Testis (tissue), 3 donors: ENCODE results near the gene TMED1. TPM values are rescaled to one million over a fixed set of nuclear protein-coding genes. Genes with fewer than 3 reads are reported as not detected.
"Not testable (repeated sequence)": the region's sequence is repeated elsewhere in the genome, so short reads cannot be mapped to it uniquely, and the experiment has no call there.

Source experiments
- DNase-seq: peaks from one replicate; pipeline ENCODE4 v3.0.0-alpha.2; 2019
- H3K27ac ChIP-seq, 2 donors: fragments of 200-600 bp; sonication (generic); one replicate each; pipeline ENCODE4 v1.5.1; 2019
- H3K27me3 ChIP-seq: fragments of 200-600 bp; sonication (generic); one replicate; pipeline ENCODE4 v1.5.1; 2019
- H3K36me3 ChIP-seq: fragments of 200-600 bp; sonication (generic); one replicate; pipeline ENCODE4 v1.5.1; 2017; ENCODE audit warnings: low read depth; ENCODE audit errors: missing control alignments
- H3K4me1 ChIP-seq: fragments of 200-600 bp; sonication (generic); one replicate; pipeline ENCODE4 v1.5.1; 2019
- H3K4me3 ChIP-seq, 2 donors: fragments of 200-600 bp; sonication (generic); one replicate each; pipeline ENCODE4 v1.5.1; 2017 to 2019
- H3K9me3 ChIP-seq: fragments of 200-600 bp; sonication (generic); one replicate; pipeline ENCODE4 v1.5.1; 2017
- CTCF ChIP-seq, 3 experiments: fragments of 450-650 bp in 2 of 3; fragments of 200-600 bp in 1 of 3; sonication (generic) in 1 of 3; IDR thresholded peaks; one replicate each; pipeline ENCODE4 v1.5.1; 2016 to 2019; ENCODE audit warnings: antibody characterized with exemption in 3 of 3, mild to moderate bottlenecking in 2 of 3, moderate library complexity in 1 of 3
- POLR2A ChIP-seq: fragments of 450-650 bp; IDR thresholded peaks from one replicate; pipeline ENCODE4 v1.6.1; 2017; ENCODE audit warnings: antibody characterized with exemption, mild to moderate bottlenecking, moderate library complexity
- WGBS, 2 donors: methylation state at CpG; one replicate each; pipeline ENCODE4 v1.1.5; 2018; 5-methylcytosine and 5-hydroxymethylcytosine counted together
- intact Hi-C: fragments of 100-400 bp; cut with DNase I; formaldehyde crosslinking; loops from one replicate; pipeline ENCODE4 v1.15.1; 2023; ENCODE audit warnings: low total_unique reads
- polyA plus RNA-seq: library from polyadenylated mRNA; stranded (reverse); fragments of 350-450 nt; fragmentation: Illumina TruSeq; extraction: RNeasy Lipid Tissue Mini Kit (QIAGEN cat#74804); gene quantifications from one replicate; pipeline ENCODE4 v1.2.3, GENCODE V29; 2014; ENCODE audit warnings: low read depth, low replicate concordance; ENCODE audit not compliant: insufficient read depth
- total RNA-seq, 2 donors: library from RNA; depleted of rRNA; stranded (reverse); fragments of >200 nt; gene quantifications; one replicate each; pipeline ENCODE4 v1.2.3, GENCODE V29; 2016

Gene TMED1
- total and polyA plus RNA-seq, 3 donors from 2014 or later = 30.2 to 59.3 (median 34.0) TPM

DNA sequence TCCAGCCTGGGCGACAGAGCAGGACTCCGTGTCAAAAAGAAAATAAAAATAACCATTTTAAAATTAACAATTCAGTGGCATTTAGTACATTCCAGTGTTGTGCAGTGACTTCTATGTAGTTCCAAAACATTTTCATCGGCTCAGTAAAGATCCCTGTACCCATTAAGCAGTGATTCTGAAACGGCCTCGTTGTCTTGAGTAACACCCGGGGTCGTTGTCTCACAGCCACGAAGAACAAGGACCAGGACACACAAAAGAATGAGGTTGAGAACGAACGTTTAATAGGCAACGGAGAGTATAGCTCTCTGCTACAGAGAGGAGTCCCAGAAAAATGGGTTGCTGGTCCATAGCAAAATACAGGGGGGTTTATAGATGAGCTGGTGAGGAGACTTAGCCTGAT lies 2.4 kb upstream of the TMED1 start:
- no peak overlapping the region for H3K4me3 ChIP-seq
- no peaks in the 10 kb centered on the region for H3K9me3 ChIP-seq
- no peak overlapping the region for H3K27ac ChIP-seq
- intact Hi-C loops = no loop called here
- H3K27me3 ChIP-seq = no peaks in the 10 kb centered on the region
- DNase-seq = no peak
- peaks cover 7% of the 10 kb centered on the region for H3K4me1 ChIP-seq
- no peak for TF ChIP-seq POLR2A
- no peak for TF ChIP-seq CTCF (IDR thresholded peaks at IDR 0.05)
- WGBS, 2 donors = 54 to 75% methylated on average over 11 of the region's 11 CpGs
- no peaks in the 10 kb centered on the region for H3K36me3 ChIP-seq

GRCh38 chr19:10837649-10838048 lies 1.6 kb upstream of the TMED1 start:
- DNase-seq, H3K27ac ChIP-seq, H3K4me3 ChIP-seq, H3K4me1 ChIP-seq, H3K27me3 ChIP-seq, H3K36me3 ChIP-seq, intact Hi-C loops, H3K9me3 ChIP-seq: not testable (repeated sequence)
- 68 to 76% methylated on average over 7 of the region's 7 CpGs for WGBS, 2 donors

- peak overlapping the region; percentile 69 to 74 for H3K4me3 ChIP-seq
- TF ChIP-seq CTCF (IDR thresholded peaks at IDR 0.05) (no peak), POLR2A (no peak)
- DNase-seq = peak; percentile 92
- H3K9me3 ChIP-seq = no peaks in the 10 kb centered on the region
- intact Hi-C loops = no loop called here
- no peaks in the 10 kb centered on the region for H3K27me3 ChIP-seq
- 27 to 28% methylated on average over 29 to 38 of the region's 38 CpGs for WGBS, 2 donors
- H3K36me3 ChIP-seq = no peaks in the 10 kb centered on the region
- peak overlapping the region; percentile 91 to 98 for H3K27ac ChIP-seq
- H3K4me1 ChIP-seq = peaks cover 7% of the 10 kb centered on the region
Measured at GRCh38 chr19:10836479-10837330, 693 bp upstream of the TMED1 start.

GRCh38 chr19:10835089-10835753 lies 791 bp downstream of the TMED1 start:
- intact Hi-C loops = no loop called here
- H3K4me3 ChIP-seq = peak overlapping the region in 1 of 2 donors; percentile 74
- 28 to 47% methylated on average over 13 to 32 of the region's 32 CpGs for WGBS, 2 donors

More at GRCh38 chr19:10835089-10835753, 791 bp downstream of the TMED1 start:
- no peaks in the 10 kb centered on the region for H3K9me3 ChIP-seq
- H3K36me3 ChIP-seq = no peaks in the 10 kb centered on the region
- TF ChIP-seq CTCF (IDR thresholded peaks at IDR 0.05) (no peak), POLR2A (no peak)
- H3K27ac ChIP-seq = peak overlapping the region; percentile 91 to 98
- peaks cover 7% of the 10 kb centered on the region for H3K4me1 ChIP-seq
- peak; percentile 45 for DNase-seq
- H3K27me3 ChIP-seq = no peaks in the 10 kb centered on the region
